OCI-LY3 (cell line): Measurements from ENCODE around the gene TNNT3.

Source experiments
- H2AFZ ChIP-seq: fragments of 200-600, 300-600 bp; shearing (Covaris generic); 2 replicates; pipeline ENCODE4 v1.6.0; 2014; ENCODE audit warnings: antibody characterized with exemption, low read depth, low read length
- H3K27ac ChIP-seq: fragments of 200-600, 300-600 bp; sonication (generic); 2 replicates; pipeline ENCODE4 v1.5.1; 2014; ENCODE audit warnings: mild to moderate bottlenecking, low read length, moderate library complexity, mixed read lengths
- H3K27me3 ChIP-seq: fragments of 200-600, 300-600 bp; sonication (generic); 2 replicates; pipeline ENCODE4 v1.6.1; 2014; ENCODE audit warnings: low read depth, low read length, mixed read lengths
- H3K36me3 ChIP-seq: fragments of 200-600, 300-600 bp; sonication (generic); replicated peaks from 2 replicates; pipeline ENCODE3; 2014; ENCODE audit warnings: low read depth, low read length, mixed read lengths
- H3K4me1 ChIP-seq: fragments of 300-600, 200-600 bp; sonication (generic); 2 replicates; pipeline ENCODE4 v1.6.1; 2014; ENCODE audit warnings: low read length, mixed read lengths
- H3K4me2 ChIP-seq: fragments of 200-600, 300-600 bp; sonication (generic); 2 replicates; pipeline ENCODE4 v1.6.1; 2014; ENCODE audit warnings: low read length, mixed read lengths
- H3K4me3 ChIP-seq: fragments of 300-600, 200-600 bp; sonication (generic); 2 replicates; pipeline ENCODE4 v1.5.1; 2014; ENCODE audit warnings: antibody characterized with exemption, mild to moderate bottlenecking, low read length, moderate library complexity
- H3K79me2 ChIP-seq: fragments of 300-600, 200-600 bp; shearing (Covaris generic); 2 replicates; pipeline ENCODE4 v1.6.1; 2014; ENCODE audit warnings: mild to moderate bottlenecking, low read length, mixed read lengths
- H3K9ac ChIP-seq: fragments of 300-600, 200-600 bp; shearing (Covaris generic); 2 replicates; pipeline ENCODE4 v1.6.0; 2014; ENCODE audit warnings: mild to moderate bottlenecking, low read length, moderate library complexity
- H3K9me3 ChIP-seq: fragments of 200-600, 300-600 bp; shearing (Covaris generic); 2 replicates; pipeline ENCODE4 v1.6.1; 2014; ENCODE audit warnings: low read length, mixed read lengths; ENCODE audit not compliant: insufficient read depth
- H4K20me1 ChIP-seq: fragments of 200-600, 300-600 bp; sonication (generic); 2 replicates; pipeline ENCODE4 v1.6.1; 2016; ENCODE audit warnings: low read length, mixed read lengths; ENCODE audit not compliant: insufficient read depth
- CTCF ChIP-seq: fragments of 200-600, 300-600 bp; sonication (generic); IDR thresholded peaks from 2 replicates; pipeline ENCODE4 v1.5.1; 2014; ENCODE audit warnings: antibody characterized with exemption, low read length, low read depth
- EZH2phosphoT487 ChIP-seq: fragments of 200-600 bp; shearing (Covaris generic); IDR thresholded peaks from 2 replicates; pipeline ENCODE4 v1.6.1; 2018; ENCODE audit warnings: antibody characterized with exemption, mixed run types, low read depth

The TNNT3 gene

GRCh38 chr11:1967641-1968225 lies 48.2 kb downstream of the TNNT3 start:
- Histone ChIP-seq H2AFZ (no peak overlapping the region), H3K79me2 (no peaks in the 10 kb centered on the region), H3K4me2 (no peak overlapping the region), H3K27ac (no peak overlapping the region), H4K20me1 (no peaks in the 10 kb centered on the region), H3K4me1 (no peaks in the 10 kb centered on the region), H3K27me3 (no peaks in the 10 kb centered on the region), H3K9ac (no peak overlapping the region), H3K9me3 (no peaks in the 10 kb centered on the region), H3K4me3 (no peak overlapping the region), H3K36me3 (no peaks in the 10 kb centered on the region)
- TF ChIP-seq EZH2phosphoT487 (no peak), CTCF (no peak)

GRCh38 chr11:1968454-1969002 lies 49.0 kb downstream of the TNNT3 start:
- Histone ChIP-seq H3K4me1 (no peaks in the 10 kb centered on the region), H3K79me2 (no peaks in the 10 kb centered on the region), H3K4me2 (no peak overlapping the region), H4K20me1 (no peaks in the 10 kb centered on the region), H3K9me3 (no peaks in the 10 kb centered on the region), H3K27ac (no peak overlapping the region), H3K9ac (no peak overlapping the region), H3K36me3 (no peaks in the 10 kb centered on the region), H3K4me3 (no peak overlapping the region), H3K27me3 (no peaks in the 10 kb centered on the region), H2AFZ (no peak overlapping the region)
- no peak for TF ChIP-seq EZH2phosphoT487
- no peak for TF ChIP-seq CTCF

GRCh38 chr11:1969035-1969434 lies 49.5 kb downstream of the TNNT3 start:
- Histone ChIP-seq H3K9me3 (no peaks in the 10 kb centered on the region), H4K20me1 (no peaks in the 10 kb centered on the region), H3K9ac (no peak overlapping the region), H3K4me1 (no peaks in the 10 kb centered on the region), H3K36me3 (no peaks in the 10 kb centered on the region), H3K27me3 (no peaks in the 10 kb centered on the region), H3K4me3 (no peak overlapping the region), H3K27ac (no peak overlapping the region), H2AFZ (no peak overlapping the region), H3K4me2 (no peak overlapping the region), H3K79me2 (no peaks in the 10 kb centered on the region)
- TF ChIP-seq EZH2phosphoT487 = no peak
- TF ChIP-seq CTCF = no peak

- Histone ChIP-seq H3K36me3 (no peaks in the 10 kb centered on the region), H3K27me3 (no peaks in the 10 kb centered on the region), H3K9me3 (no peaks in the 10 kb centered on the region), H4K20me1 (no peaks in the 10 kb centered on the region), H3K4me1 (no peaks in the 10 kb centered on the region), H3K4me2 (no peak overlapping the region), H3K79me2 (no peaks in the 10 kb centered on the region), H3K9ac (no peak overlapping the region), H3K27ac (no peak overlapping the region), H3K4me3 (no peak overlapping the region), H2AFZ (no peak overlapping the region)
- TF ChIP-seq CTCF = no peak
- TF ChIP-seq EZH2phosphoT487 = no peak
Observed at GRCh38 chr11:1969776-1970175, 50.3 kb downstream of the TNNT3 start.
